ENCODE results near the gene ANAPC2.

DNA sequence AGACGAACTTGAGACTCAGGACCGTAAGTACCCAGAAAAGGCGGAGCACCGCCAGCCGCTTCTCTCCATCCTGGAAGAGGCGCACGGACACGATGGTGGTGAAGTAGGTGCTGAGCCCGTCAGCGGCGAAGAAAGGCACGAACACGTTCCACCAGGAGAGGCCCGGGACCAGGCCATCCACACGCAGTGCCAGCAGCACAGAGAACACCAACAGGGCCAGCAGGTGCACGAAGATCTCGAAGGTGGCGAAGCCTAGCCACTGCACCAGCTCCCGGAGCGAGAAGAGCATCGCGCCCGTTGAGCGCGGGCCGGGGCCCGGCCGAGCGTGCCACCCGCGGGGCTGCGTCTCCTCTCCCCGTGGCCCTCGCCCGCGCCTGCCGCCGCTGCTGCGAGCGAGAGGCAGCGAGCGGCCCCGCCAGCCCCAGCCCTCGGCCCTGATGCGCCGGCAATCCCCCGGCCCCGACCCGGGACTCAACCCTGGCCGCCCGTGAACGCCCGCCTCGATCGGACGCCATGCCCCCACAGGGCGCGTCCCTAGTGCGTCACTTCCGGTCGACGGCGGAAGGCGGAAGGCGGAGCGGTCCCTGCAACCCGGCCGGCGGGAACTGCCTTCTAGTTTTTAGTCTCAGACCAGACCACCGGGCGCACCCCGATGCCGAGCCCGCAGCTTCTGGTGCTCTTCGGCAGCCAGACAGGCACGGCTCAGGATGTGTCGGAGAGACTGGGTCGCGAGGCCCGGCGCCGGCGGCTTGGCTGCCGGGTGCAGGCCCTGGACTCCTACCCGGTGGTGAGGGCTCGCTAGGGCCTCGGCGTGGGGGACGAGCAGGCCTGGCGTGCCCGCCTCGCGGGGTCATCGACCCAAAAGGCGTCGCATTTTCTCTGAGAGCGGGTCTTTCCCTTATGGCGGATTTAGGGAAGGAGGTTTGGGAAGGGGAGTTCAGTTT is 17.0 kb upstream of the ANAPC2 start, which contains the start of the genes NDOR1 and TMEM203:
- TF ChIP-seq CTCF (IDR thresholded peaks at IDR 0.05 in 4 of 5, conservative IDR thresholded peaks at IDR 0.05 in 1 of 5), result no peak
- peak; percentile 69 to 82 for TF ChIP-seq POLR2A (IDR thresholded peaks at IDR 0.05)

All from gastrocnemius medialis (tissue), 4 donors.